RKO (cell line): ENCODE measurements around the gene KIAA1549.
A peak's percentile ranks its signal among the peaks of the same experiment; 100 is the strongest.

Experiments
- DNase-seq: peaks from one replicate; pipeline ENCODE4 v3.0.0-alpha.2; 2016; ENCODE audit warnings: low spot score

The KIAA1549 gene

GRCh38 chr7:138852469-138852868, 128.7 kb downstream of the KIAA1549 start:
- DNase-seq, result no peak

- no peak for DNase-seq
Measured at GRCh38 chr7:138849701-138850100, 131.5 kb downstream of the KIAA1549 start.

GRCh38 chr7:138848056-138848980, 132.9 kb downstream of the KIAA1549 start:
- no peak for DNase-seq

- no peak for DNase-seq
Measured at GRCh38 chr7:138845711-138846110, 135.5 kb downstream of the KIAA1549 start.

DNA sequence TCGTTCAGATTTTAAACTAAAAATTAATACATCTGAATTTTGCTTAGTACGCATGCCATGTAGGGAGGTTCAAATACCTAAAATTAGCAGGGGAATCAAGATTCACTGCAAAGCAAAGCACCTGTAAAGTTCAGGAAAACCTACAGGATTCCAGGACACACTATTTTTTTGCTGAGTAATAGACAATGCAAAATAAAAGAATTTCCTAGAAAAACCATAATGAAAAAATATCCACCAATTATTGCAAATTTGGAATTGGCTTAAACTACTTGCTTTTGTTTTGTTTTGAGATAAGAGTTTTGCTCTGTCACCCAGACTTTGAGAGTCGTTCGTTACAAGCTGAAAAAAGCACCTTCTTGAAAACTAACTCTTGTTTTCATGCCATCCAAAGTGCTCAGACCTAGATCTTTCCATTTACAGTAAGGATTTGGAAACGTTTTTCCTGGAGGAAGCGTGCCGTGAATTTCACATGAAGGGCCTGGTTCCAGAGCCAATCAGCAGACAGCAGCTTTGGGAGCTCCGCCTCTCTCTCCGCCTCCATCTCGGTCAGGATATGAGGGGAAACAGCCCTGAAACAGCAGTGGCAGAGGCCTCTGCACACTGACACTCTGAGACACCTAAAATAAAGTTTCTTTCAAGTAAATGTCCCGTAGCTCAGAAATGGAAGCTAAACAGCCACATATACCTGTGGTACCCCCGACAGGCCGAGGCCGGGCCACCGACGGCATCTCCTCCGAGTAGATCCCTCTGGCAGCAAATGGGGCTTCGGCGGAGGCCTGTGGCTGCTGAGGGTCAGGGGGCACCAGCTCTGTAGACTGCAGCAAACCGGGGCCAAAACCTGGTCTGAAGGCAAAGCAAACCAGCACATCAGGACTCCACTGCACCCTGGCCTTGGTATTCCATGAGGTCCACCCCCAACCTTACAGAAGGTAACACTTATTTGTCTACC, 137.3 kb downstream of the KIAA1549 start:
- no peak for DNase-seq

- peak; percentile 29 for DNase-seq
Measured at GRCh38 chr7:138842111-138842510, 139.1 kb downstream of the KIAA1549 start.

- no peak for DNase-seq
Measured at GRCh38 chr7:138838166-138838565, 143.0 kb downstream of the KIAA1549 start.

GRCh38 chr7:138837627-138838026, 143.6 kb downstream of the KIAA1549 start:
- no peak for DNase-seq

GRCh38 chr7:138835087-138835486, 146.1 kb downstream of the KIAA1549 start:
- DNase-seq, result no peak

GRCh38 chr7:138834583-138834982, 146.6 kb downstream of the KIAA1549 start:
- no peak for DNase-seq

DNA sequence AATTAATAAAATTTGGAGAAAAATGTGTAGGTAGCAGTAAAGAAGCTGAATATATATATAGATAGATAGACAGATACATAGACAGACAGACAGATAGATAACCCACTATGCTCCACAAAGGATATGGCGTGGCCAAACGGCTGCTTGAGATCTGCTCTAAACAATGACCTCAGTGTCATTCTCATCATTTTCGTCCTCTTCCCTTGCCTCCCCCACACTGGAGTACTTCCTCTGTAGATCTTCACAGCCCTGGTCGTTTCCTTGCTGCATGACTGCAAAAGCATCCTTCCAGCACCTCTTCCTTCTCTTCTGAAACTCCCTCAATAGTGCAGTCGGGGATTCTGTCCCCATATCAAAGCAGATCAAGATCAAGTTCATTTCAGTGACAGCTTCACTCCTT, 147.6 kb downstream of the KIAA1549 start:
- DNase-seq, result no peak

- no peak for DNase-seq
Measured at GRCh38 chr7:138832966-138833365, 148.2 kb downstream of the KIAA1549 start.

DNA sequence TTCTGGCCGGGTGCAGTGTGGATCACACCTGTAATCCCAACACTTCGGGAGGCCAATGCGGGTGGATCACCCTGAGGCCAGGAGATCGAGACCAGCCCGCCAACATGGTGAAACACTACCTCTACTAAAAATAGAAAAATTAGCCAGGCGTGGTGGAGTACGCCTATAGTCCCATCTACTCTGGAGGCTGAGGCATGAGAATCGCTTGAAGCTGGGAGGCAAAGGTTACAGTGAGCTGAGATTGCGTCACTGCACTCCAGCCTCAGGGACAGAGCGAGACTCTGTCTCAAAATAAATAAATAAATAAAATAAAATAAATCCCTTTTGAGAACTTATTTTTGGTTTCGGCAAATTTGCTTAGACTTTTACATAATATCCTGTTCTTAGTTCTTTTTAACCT, 151.9 kb downstream of the KIAA1549 start:
- no peak for DNase-seq

- no peak for DNase-seq
Measured at GRCh38 chr7:138828302-138828701, 152.9 kb downstream of the KIAA1549 start.

GRCh38 chr7:138825049-138825721, 156.0 kb downstream of the KIAA1549 start:
- DNase-seq, result no peak

DNA sequence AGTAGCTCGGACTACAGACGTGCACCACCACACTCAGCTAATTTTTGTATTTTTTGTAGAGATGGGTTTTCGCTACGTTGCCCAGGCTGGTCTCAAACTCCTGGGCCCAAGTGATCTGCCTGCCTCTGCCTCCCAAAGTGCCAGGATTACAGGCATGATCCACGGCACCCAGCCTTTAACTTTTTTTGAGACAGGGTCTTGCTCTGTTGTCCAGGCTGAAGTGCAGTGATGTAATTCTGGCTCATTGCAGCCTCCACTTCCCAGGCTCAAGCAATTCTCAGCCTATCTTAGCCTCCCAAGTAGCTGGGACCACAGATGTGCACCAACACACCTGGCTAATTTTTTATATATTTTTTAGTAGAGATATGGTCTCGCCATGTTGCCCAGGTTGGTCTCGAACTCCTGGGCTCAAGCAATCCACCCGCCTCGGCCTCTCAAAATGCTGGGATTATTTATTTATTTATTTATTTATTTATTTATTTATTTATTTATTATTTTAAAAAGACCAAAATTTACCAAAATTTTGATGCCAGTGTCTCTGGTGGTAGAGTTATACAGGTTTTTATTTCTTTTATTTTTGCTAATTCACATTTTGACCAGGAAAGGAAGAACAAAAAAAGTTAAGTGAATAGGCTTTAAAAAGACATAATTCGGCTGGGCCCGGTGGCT, 158.2 kb downstream of the KIAA1549 start:
- no peak for DNase-seq

- no peak for DNase-seq
Measured at GRCh38 chr7:138821912-138822311, 159.3 kb downstream of the KIAA1549 start.

GRCh38 chr7:138819625-138820024, 161.6 kb downstream of the KIAA1549 start:
- DNase-seq, result no peak

DNA sequence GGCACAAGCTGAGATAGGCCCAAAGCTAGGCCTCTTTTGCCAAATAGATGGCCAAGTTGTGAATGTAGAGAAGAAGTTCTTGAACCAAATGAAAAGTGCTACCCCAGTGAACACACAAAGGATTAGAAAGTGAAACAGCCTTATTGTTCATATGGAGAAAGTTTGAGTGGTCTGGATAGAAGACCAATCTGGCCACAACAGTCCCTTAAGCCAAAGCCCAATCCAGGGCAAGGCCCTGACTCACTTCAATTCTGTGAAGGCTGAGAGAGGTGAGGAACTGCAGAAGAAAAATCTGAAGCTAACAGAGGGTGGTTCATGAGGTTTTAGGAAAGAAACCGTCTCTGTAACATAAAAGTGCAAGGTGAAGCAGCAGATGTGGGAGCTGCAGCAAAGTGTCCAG, 164.5 kb downstream of the KIAA1549 start:
- DNase-seq, result no peak

- peak; percentile 13 for DNase-seq
Measured at GRCh38 chr7:138814816-138815332, 166.3 kb downstream of the KIAA1549 start.

DNA sequence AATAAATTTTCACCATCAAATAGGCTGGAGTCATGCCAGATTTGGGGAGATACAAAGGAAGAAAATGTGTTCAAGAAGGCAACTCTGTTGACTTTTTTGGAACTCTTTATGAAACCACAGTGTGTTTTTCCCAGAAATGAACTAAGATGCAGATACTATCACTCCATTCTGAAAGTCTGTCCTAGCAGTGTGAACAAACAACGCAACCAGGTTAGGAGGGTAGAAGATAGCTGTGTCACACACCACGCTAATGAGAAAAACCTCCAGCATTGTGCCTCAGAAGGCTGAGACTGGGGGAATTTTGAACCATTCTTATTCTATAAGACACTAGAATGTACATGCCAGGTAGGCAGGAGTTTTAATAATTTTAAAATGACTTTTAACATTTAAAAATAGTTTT, 167.2 kb downstream of the KIAA1549 start:
- DNase-seq, result no peak
